ENCODE results near the gene TPSAB1. TPM values are rescaled to one million over a fixed set of nuclear protein-coding genes. Genes with fewer than 3 reads are reported as not detected.

TPSAB1 gene
- polyA plus RNA-seq, 3 donors = not detected

- peak overlapping the region in 1 of 7 donors; percentile 35 for H3K27ac Mint-ChIP-seq
- no peaks in the 10 kb centered on the region for H3K4me1 ChIP-seq (ENCODE audit: control insufficient read depth in 1 of 2, insufficient read depth in 2 of 2, low read length in 2 of 2)
- no peak overlapping the region for H3K4me3 Mint-ChIP-seq
- no peak overlapping the region for H2AFZ ChIP-seq (ENCODE audit: insufficient read depth, low read depth, low read length, poor library complexity, severe bottlenecking)
- H3K9ac ChIP-seq (ENCODE audit: insufficient read depth, low read length, poor library complexity, severe bottlenecking) = no peak overlapping the region
- no peak overlapping the region for H3K27ac ChIP-seq (ENCODE audit: low read depth in 1 of 2, low read length in 2 of 2)
- H3K4me2 ChIP-seq (replicated peaks; ENCODE audit: extremely low read depth, low read length, poor library complexity, severe bottlenecking) = no peak overlapping the region
- no peak for DNase-seq
- peaks cover 0 to 6% (median 0%) of the 10 kb centered on the region in 3 donors for H3K27me3 Mint-ChIP-seq (ENCODE audit: low read depth in 3 of 3)
- H3K27me3 ChIP-seq (ENCODE audit: control insufficient read depth in 2 of 2, insufficient read depth in 2 of 2, low read length in 2 of 2) = no peaks in the 10 kb centered on the region
- TF ChIP-seq CTCF (IDR thresholded peaks at IDR 0.05) = no peak
- H3K79me2 ChIP-seq (ENCODE audit: insufficient read depth, low read length) = no peaks in the 10 kb centered on the region
- intact Hi-C loops (cut with micrococcal nuclease) = loop anchor here in 1 of 2 donors (10.0 kb wide), 1 partner anchor 46 kb away; no protein-coding TSS in a partner anchor
- peaks cover 0 to 5% (median 0%) of the 10 kb centered on the region in 7 donors for H3K9me3 Mint-ChIP-seq
- no peaks in the 10 kb centered on the region for H3K9me3 ChIP-seq (replicated peaks in 1 of 2; ENCODE audit: control insufficient read depth in 1 of 2, insufficient read depth in 1 of 2, low read length in 2 of 2)
- H3K36me3 Mint-ChIP-seq = no peaks in the 10 kb centered on the region
- H3K36me3 ChIP-seq (replicated peaks in 1 of 2; ENCODE audit: control insufficient read depth in 1 of 2, insufficient read depth in 2 of 2, low read length in 2 of 2) = no peaks in the 10 kb centered on the region
- no peak overlapping the region for H3K4me3 ChIP-seq (replicated peaks in 1 of 3; ENCODE audit: low read depth in 2 of 3, low read length in 3 of 3)
- H4K20me1 ChIP-seq (ENCODE audit: insufficient read depth, low read length) = no peaks in the 10 kb centered on the region
- no peaks in the 10 kb centered on the region for H3K4me1 Mint-ChIP-seq
- WGBS (ENCODE audit: insufficient coverage) = 90% methylated on average over 23 of the region's 24 CpGs
These were observed 21.4 kb upstream of the TPSAB1 start for GRCh38 chr16:1218930-1219611.

GRCh38 chr16:1220098-1220728 is 20.3 kb upstream of the TPSAB1 start:
- H3K9ac ChIP-seq (ENCODE audit: insufficient read depth, low read length, poor library complexity, severe bottlenecking) = no peak overlapping the region
- H3K36me3 Mint-ChIP-seq = no peaks in the 10 kb centered on the region
- H3K4me1 ChIP-seq (ENCODE audit: control insufficient read depth in 1 of 2, insufficient read depth in 2 of 2, low read length in 2 of 2) = no peaks in the 10 kb centered on the region
- H3K9me3 Mint-ChIP-seq = peaks cover 0 to 2% (median 0%) of the 10 kb centered on the region in 7 donors
- H4K20me1 ChIP-seq (ENCODE audit: insufficient read depth, low read length) = no peaks in the 10 kb centered on the region
- no peak overlapping the region for H2AFZ ChIP-seq (ENCODE audit: insufficient read depth, low read depth, low read length, poor library complexity, severe bottlenecking)
- no peaks in the 10 kb centered on the region for H3K27me3 ChIP-seq (ENCODE audit: control insufficient read depth in 2 of 2, insufficient read depth in 2 of 2, low read length in 2 of 2)
- no peak for TF ChIP-seq CTCF (IDR thresholded peaks at IDR 0.05)
- intact Hi-C loops (cut with micrococcal nuclease) = no loop called here
- H3K4me3 ChIP-seq (replicated peaks in 1 of 3; ENCODE audit: low read depth in 2 of 3, low read length in 3 of 3) = no peak overlapping the region
- 94% methylated on average over 45 of the region's 55 CpGs for WGBS (ENCODE audit: insufficient coverage)
- no peaks in the 10 kb centered on the region for H3K36me3 ChIP-seq (replicated peaks in 1 of 2; ENCODE audit: control insufficient read depth in 1 of 2, insufficient read depth in 2 of 2, low read length in 2 of 2)
- no peaks in the 10 kb centered on the region for H3K79me2 ChIP-seq (ENCODE audit: insufficient read depth, low read length)
- H3K4me2 ChIP-seq (replicated peaks; ENCODE audit: extremely low read depth, low read length, poor library complexity, severe bottlenecking) = no peak overlapping the region
- H3K27ac Mint-ChIP-seq = no peak overlapping the region
- no peaks in the 10 kb centered on the region for H3K4me1 Mint-ChIP-seq
- H3K9me3 ChIP-seq (replicated peaks in 1 of 2; ENCODE audit: control insufficient read depth in 1 of 2, insufficient read depth in 1 of 2, low read length in 2 of 2) = no peaks in the 10 kb centered on the region
- peaks cover 0 to 5% (median 0%) of the 10 kb centered on the region in 3 donors for H3K27me3 Mint-ChIP-seq (ENCODE audit: low read depth in 3 of 3)
- no peak overlapping the region for H3K4me3 Mint-ChIP-seq
- no peak overlapping the region for H3K27ac ChIP-seq (ENCODE audit: low read depth in 1 of 2, low read length in 2 of 2)
- DNase-seq = no peak
